ENCODE data around the gene FILIP1. TPM values are rescaled to one million over a fixed set of nuclear protein-coding genes. Genes with fewer than 3 reads are reported as not detected.
A peak's percentile ranks its signal among the peaks of the same experiment; 100 is the strongest.

Gene FILIP1
- total and polyA plus RNA-seq, 12 donors, result 16.8 to 269 (median 181) TPM

DNA sequence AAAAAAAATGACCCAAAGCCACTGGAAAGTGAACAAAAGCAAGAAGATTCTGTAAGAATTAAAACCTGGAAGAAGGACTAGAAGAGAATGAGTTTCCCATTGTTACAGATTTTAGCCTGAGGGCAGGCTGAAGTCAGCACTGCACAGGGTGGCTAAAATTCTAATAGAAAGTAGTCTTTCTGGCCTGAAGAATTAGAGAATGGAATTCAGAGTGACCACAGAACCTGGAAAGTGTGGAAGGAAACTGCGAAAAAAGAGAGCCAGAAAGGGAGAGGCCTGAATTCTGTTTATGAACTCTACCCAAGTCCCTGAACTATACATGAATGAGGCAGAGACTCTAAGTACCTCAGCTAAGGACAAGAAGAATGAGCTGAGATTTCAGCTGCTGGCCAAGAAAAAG, 38.9 kb upstream of the FILIP1 start:
- Histone ChIP-seq H3K27me3 (no peaks in the 10 kb centered on the region), H3K4me1 (no peaks in the 10 kb centered on the region), H3K4me3 (no peak overlapping the region), H3K36me3 (no peaks in the 10 kb centered on the region), H3K9me3 (no peaks in the 10 kb centered on the region), H3K27ac (no peak overlapping the region)
- TF ChIP-seq, protein P1, sequence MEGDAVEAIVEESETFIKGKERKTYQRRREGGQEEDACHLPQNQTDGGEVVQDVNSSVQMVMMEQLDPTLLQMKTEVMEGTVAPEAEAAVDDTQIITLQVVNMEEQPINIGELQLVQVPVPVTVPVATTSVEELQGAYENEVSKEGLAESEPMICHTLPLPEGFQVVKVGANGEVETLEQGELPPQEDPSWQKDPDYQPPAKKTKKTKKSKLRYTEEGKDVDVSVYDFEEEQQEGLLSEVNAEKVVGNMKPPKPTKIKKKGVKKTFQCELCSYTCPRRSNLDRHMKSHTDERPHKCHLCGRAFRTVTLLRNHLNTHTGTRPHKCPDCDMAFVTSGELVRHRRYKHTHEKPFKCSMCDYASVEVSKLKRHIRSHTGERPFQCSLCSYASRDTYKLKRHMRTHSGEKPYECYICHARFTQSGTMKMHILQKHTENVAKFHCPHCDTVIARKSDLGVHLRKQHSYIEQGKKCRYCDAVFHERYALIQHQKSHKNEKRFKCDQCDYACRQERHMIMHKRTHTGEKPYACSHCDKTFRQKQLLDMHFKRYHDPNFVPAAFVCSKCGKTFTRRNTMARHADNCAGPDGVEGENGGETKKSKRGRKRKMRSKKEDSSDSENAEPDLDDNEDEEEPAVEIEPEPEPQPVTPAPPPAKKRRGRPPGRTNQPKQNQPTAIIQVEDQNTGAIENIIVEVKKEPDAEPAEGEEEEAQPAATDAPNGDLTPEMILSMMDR (IDR thresholded peaks at IDR 0.05), result no peak
- intact Hi-C loops (cut with DNase I), result no loop called here
- no peak for DNase-seq
- 80 to 100% methylated on average over 1 of the region's 1 CpG for WGBS, 2 donors
- no peak for ATAC-seq

DNA sequence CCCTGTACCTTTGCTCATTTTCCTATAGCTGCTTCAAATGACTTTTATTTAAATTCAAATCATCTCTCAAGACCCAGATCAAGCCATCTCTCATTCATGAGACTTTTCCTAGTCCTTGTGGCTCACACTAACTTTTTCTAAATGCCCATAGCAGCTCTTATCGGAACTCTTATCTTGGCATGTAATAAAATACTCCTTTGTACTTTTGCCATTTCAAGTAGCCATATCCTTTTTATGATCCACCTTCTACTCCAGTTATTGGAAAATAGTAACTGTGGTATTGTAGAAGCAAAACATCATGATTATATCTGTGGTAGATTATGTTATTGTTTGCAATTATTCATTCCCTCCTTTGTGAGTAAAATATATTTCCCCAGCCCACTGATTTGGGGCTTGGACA, 37.6 kb upstream of the FILIP1 start:
- DNase-seq (no peak), ATAC-seq (no peak)
- no peak overlapping the region for H3K4me3 ChIP-seq
- H3K27ac ChIP-seq, result no peak overlapping the region
- H3K27me3 ChIP-seq, result no peaks in the 10 kb centered on the region
- WGBS, 2 donors, result 64 to 77% methylated on average over 1 of the region's 1 CpG
- no peaks in the 10 kb centered on the region for H3K4me1 ChIP-seq
- intact Hi-C loops (cut with DNase I), result no loop called here
- H3K9me3 ChIP-seq, result no peaks in the 10 kb centered on the region
- H3K36me3 ChIP-seq, result no peaks in the 10 kb centered on the region
- TF ChIP-seq, protein P1 (IDR thresholded peaks at IDR 0.05), result no peak

DNA sequence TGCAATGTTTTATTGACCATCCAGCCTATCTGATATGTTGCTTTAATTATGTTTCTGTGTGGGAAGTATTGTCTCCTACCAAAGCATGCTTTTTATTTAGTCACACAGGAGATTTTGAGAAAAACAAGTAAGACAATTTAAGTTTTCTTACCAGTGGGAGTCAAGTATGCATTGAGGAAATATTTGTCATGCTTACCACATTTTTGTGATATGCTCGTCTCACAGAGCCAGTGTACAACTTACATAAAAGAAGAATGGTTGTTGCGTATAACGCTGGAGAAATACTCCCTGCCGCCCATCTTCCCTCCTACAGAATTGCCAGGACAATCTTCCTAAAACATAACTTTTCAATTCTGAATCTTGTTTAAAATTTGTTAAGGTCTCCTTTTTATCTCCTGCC, 37.1 kb upstream of the FILIP1 start:
- 77 to 79% methylated on average over 4 of the region's 4 CpGs for WGBS, 2 donors
- TF ChIP-seq, protein P1 (IDR thresholded peaks at IDR 0.05), result no peak
- intact Hi-C loops (cut with DNase I), result no loop called here
- H3K4me1 ChIP-seq, result no peaks in the 10 kb centered on the region
- DNase-seq (no peak), ATAC-seq (no peak)
- no peaks in the 10 kb centered on the region for H3K27me3 ChIP-seq
- no peak overlapping the region for H3K27ac ChIP-seq
- no peaks in the 10 kb centered on the region for H3K9me3 ChIP-seq
- no peaks in the 10 kb centered on the region for H3K36me3 ChIP-seq
- H3K4me3 ChIP-seq, result no peak overlapping the region

DNA sequence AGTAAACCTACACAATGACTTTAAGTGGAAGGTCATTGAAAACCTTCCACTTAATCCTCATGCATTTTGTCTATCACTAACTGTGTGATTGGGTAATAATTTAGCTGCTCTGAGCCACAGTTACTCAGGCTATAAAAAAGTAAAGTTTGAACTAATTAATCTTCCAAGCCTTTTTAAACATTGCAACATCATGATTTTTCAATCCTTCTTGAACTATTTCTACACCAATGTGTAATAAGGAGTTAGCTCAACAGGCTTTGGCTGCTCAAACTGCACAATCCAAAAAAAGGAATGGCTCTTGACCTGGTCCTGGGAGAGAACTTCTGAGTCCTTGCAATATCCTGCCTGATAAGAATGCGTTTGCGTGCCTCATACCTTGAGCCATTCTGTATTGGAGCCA, 34.8 kb upstream of the FILIP1 start:
- ATAC-seq (peak in 1 of 8 donors; percentile 56), DNase-seq (no peak)
- H3K27me3 ChIP-seq, result no peaks in the 10 kb centered on the region
- no peaks in the 10 kb centered on the region for H3K9me3 ChIP-seq
- TF ChIP-seq, protein P1 (IDR thresholded peaks at IDR 0.05), result no peak
- H3K36me3 ChIP-seq, result no peaks in the 10 kb centered on the region
- H3K4me1 ChIP-seq, result peaks cover 0 to 9% (median 0%) of the 10 kb centered on the region in 9 donors
- WGBS, 2 donors, result 58 to 64% methylated on average over 2 of the region's 2 CpGs
- intact Hi-C loops (cut with DNase I), result loop anchor here in 9 of 10 donors (5.0 to 10.0 kb wide), 8 partner anchors 161 to 1784 kb away; no protein-coding TSS in a partner anchor
- H3K27ac ChIP-seq, result no peak overlapping the region
- no peak overlapping the region for H3K4me3 ChIP-seq

Measured in heart right ventricle (tissue), 16 donors.